ENCODE measurements around the gene COL20A1. TPM values are rescaled to one million over a fixed set of nuclear protein-coding genes. Genes with fewer than 3 reads are reported as not detected.

COL20A1 gene
- total RNA-seq, 4 donors from 2014 or later = not detected

GRCh38 chr20:63366390-63367365 is 73.7 kb downstream of the COL20A1 start:
- H3K4me3 ChIP-seq (ENCODE audit: low read depth, poor library complexity, severe bottlenecking) = no peak overlapping the region
- DNase-seq (ENCODE audit: low spot score in 2 of 2) = no peak
- intact Hi-C loops (cut with DNase I; ENCODE audit: low total_unique reads) = no loop called here
- TF ChIP-seq, protein P1, sequence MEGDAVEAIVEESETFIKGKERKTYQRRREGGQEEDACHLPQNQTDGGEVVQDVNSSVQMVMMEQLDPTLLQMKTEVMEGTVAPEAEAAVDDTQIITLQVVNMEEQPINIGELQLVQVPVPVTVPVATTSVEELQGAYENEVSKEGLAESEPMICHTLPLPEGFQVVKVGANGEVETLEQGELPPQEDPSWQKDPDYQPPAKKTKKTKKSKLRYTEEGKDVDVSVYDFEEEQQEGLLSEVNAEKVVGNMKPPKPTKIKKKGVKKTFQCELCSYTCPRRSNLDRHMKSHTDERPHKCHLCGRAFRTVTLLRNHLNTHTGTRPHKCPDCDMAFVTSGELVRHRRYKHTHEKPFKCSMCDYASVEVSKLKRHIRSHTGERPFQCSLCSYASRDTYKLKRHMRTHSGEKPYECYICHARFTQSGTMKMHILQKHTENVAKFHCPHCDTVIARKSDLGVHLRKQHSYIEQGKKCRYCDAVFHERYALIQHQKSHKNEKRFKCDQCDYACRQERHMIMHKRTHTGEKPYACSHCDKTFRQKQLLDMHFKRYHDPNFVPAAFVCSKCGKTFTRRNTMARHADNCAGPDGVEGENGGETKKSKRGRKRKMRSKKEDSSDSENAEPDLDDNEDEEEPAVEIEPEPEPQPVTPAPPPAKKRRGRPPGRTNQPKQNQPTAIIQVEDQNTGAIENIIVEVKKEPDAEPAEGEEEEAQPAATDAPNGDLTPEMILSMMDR (IDR thresholded peaks at IDR 0.05) = no peak
- TF ChIP-seq POLR2A (IDR thresholded peaks at IDR 0.05) = no peak
- WGBS, 2 donors = 68 to 72% methylated on average over 26 to 30 of the region's 30 CpGs

- no peak for DNase-seq (ENCODE audit: low spot score in 2 of 2)
- 60 to 63% methylated on average over 17 to 22 of the region's 24 CpGs for WGBS, 2 donors
- no peak overlapping the region for H3K4me3 ChIP-seq (ENCODE audit: low read depth, poor library complexity, severe bottlenecking)
- TF ChIP-seq POLR2A (IDR thresholded peaks at IDR 0.05) = no peak
- TF ChIP-seq, protein P1 (IDR thresholded peaks at IDR 0.05) = no peak
- intact Hi-C loops (cut with DNase I; ENCODE audit: low total_unique reads) = no loop called here
These were observed 74.6 kb downstream of the COL20A1 start for GRCh38 chr20:63367446-63368055.

DNA sequence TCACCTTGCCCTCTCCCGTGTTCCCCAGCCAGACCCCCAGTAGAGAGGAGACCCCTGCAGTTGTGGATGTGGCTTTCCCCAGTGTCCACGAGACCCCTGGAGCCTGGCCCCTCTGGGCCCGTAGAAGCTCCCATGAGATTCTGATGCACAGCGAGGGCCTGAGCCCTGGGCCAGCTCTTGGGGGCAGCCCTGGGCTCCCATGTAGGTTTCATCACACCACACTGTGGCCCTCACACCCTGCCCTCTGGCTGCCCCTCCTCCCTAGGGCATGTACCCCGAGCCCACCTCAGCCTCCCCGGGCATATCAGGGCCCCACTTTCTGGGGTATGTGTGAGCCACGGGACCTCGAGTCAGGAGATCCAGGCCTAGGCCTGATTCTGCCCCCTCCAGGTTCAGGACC is 75.2 kb downstream of the COL20A1 start:
- no peak overlapping the region for H3K4me3 ChIP-seq (ENCODE audit: low read depth, poor library complexity, severe bottlenecking)
- no peak for DNase-seq (ENCODE audit: low spot score in 2 of 2)
- WGBS, 2 donors = 97 to 98% methylated on average over 6 to 7 of the region's 8 CpGs
- TF ChIP-seq POLR2A (IDR thresholded peaks at IDR 0.05) = no peak
- TF ChIP-seq, protein P1 (IDR thresholded peaks at IDR 0.05) = no peak
- intact Hi-C loops (cut with DNase I; ENCODE audit: low total_unique reads) = no loop called here

GRCh38 chr20:63369024-63369530 is 76.1 kb downstream of the COL20A1 start:
- no peak for DNase-seq (ENCODE audit: low spot score in 2 of 2)
- TF ChIP-seq POLR2A (IDR thresholded peaks at IDR 0.05) = no peak
- TF ChIP-seq, protein P1 (IDR thresholded peaks at IDR 0.05) = peak in 1 of 3 donors; percentile 29
- WGBS, 2 donors = 82 to 88% methylated on average over 10 of the region's 10 CpGs
- no peak overlapping the region for H3K4me3 ChIP-seq (ENCODE audit: low read depth, poor library complexity, severe bottlenecking)
- intact Hi-C loops (cut with DNase I; ENCODE audit: low total_unique reads) = no loop called here

DNA sequence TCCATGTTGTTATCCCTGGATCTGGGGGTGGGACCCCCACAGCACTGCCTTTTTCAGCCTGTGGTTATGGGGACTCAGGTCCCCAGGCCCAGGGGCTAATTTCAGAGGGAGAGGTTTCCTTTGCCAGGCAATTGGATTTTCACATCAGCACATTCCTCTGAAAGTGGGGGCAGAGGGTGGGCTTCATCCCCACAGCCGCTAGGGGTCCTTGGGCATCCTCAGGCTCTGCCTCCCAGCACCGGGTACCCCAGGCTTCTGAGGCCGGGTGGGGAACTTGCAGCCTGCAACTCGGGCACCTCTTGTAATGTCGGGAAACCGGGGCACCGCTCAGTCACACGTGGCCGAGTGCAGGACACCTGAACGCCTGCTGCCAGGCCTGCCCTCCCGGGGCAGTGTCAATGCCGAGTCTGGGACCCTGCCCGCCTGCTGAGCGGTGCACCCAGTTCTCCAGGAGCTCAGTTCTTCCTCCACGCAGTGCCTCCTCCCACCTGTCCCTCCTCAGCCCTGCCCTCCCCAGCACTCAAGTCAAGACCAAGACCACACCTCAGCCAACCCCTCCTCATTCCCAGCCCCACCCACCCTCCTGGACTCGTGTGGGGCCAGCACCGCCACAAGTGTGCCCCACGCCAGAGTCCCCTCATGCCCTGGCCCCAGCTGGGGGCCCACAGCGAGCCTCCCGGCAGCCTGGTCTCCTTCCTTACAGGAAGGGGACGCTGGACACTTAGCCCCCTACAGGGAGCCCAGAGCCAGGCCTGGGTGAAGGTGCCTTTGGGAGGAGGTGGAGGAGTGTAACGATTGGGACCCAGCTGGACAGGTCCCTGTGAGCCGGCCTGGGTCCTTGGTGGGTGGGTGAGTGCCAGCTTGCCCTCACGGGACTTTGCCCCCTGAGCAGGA is 77.0 kb downstream of the COL20A1 start:
- no peak for DNase-seq (ENCODE audit: low spot score in 2 of 2)
- intact Hi-C loops (cut with DNase I; ENCODE audit: low total_unique reads) = no loop called here
- H3K4me3 ChIP-seq (ENCODE audit: low read depth, poor library complexity, severe bottlenecking) = no peak overlapping the region
- TF ChIP-seq, protein P1 (IDR thresholded peaks at IDR 0.05) = no peak
- TF ChIP-seq POLR2A (IDR thresholded peaks at IDR 0.05) = no peak
- WGBS, 2 donors = 60% methylated on average over 10 to 24 of the region's 24 CpGs
